ENCODE results near the gene PCBP2.
A peak's percentile ranks its signal among the peaks of the same experiment; 100 is the strongest.
"Not testable (repeated sequence)": the region's sequence is repeated elsewhere in the genome, so short reads cannot be mapped to it uniquely, and the experiment has no call there.

PCBP2 gene

DNA sequence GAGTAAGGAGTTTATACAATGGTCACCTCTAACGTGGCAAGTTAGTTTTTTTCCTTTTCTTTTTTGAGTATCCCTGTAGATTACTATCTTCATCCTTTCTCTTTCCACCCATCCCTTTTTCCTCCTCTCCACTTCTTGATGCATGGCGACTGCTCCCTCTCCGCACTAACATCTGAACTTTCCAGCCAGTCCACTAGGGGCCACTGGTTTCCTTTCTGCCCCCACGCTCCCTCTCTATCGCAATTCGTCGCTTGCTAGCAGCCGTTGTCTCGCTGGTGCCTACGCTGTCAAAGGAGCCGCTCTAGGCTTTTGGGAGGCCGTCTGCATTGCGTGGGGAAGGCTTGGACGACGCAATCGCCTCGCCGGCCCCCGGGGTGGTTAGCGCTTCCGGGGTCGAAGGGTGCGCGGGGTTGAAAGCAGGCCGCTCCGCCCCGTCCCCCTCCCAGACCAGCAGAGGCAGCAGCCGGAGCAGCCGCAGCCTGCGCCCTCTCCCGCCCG is at the start of gene PCBP2:
Gene PCBP2, plus strand, starts transcription at position 442 of the 498 bp plus-strand sequence. CDS start 2,699 bp downstream, outside the sequence.
- peak; percentile 99 for DNase-seq

DNA sequence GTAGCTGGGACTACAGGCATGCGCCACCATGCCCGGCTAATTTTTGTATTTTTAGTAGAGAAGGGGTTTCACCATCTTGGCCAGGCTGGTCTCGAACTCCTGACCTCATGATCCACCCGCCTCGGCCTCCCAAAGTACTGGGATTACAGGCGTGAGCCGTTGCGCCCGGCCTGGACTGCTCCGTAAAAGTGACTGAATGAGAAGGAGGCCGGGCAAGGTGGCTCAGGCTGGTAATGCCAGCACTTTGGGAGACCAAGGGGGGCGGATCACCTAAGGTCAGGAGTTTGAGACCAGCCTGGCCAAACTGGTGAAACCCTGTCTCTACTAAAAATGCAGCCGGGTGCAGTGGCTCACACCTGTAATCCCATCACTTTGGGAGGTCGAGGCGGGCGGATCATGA is 49.6 kb upstream of the PCBP2 start:
- not testable (repeated sequence) for DNase-seq

- DNase-seq = no peak
Observed at GRCh38 chr12:53402871-53403270, 49.0 kb upstream of the PCBP2 start.

- no peak for DNase-seq
Observed at GRCh38 chr12:53410951-53411350, 41.0 kb upstream of the PCBP2 start.

GRCh38 chr12:53413485-53414204 is 38.3 kb upstream of the PCBP2 start:
- no peak for DNase-seq

GRCh38 chr12:53414756-53415417 is 37.0 kb upstream of the PCBP2 start:
- DNase-seq = no peak

DNA sequence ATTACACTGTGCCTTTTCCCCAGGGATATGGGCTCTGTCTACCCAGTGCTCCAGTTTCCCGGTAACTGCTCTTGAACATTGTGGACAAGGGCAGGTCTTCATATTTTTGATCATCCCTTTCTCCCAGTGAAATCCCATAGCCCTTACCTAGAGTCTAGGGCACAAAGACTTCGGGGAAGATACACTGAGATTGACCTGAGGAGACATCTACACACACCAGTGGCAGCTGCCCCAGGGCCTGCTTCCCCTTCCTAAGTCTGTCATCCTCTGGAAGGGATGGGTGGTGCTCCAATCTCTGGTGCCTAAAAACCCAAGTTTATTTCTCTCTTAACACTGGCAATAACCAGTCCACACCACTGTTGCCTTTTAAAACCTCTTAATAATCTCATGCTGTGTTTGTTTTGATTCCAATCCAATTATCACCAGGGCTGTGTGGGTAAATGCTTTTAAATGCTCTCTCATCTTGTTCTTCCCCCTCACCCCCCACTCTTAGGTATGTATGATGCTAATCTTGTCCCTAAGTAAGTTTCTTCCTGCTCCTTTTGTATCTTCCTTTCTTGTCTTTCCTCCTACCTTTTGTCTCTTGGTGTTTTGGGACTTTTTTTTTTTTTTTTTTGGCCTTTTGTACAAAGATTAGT is 36.0 kb upstream of the PCBP2 start:
- DNase-seq = not testable (repeated sequence)

GRCh38 chr12:53417291-53417816 is 34.5 kb upstream of the PCBP2 start:
- peak in 1 of 2 donors; percentile 6 for DNase-seq

DNA sequence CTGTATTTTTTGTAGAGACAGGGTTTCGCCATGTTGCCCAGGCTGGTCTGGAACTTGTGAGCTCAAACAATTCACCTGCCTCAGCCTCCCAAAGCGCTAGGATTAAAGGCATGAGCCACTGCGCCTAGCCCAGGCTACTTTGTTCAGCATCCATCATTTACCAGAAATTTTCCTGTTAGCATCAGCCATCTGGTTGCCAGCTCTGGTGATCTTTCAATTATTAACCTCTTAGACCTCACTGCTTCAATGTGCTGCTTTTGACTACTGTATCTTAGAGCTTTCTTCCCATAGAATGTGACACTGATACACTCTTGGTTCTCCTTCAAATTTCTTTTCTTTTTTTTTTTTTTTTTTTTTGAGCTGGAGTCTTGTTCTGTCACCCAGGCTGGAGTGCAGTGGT is 33.7 kb upstream of the PCBP2 start:
- no peak for DNase-seq

DNA sequence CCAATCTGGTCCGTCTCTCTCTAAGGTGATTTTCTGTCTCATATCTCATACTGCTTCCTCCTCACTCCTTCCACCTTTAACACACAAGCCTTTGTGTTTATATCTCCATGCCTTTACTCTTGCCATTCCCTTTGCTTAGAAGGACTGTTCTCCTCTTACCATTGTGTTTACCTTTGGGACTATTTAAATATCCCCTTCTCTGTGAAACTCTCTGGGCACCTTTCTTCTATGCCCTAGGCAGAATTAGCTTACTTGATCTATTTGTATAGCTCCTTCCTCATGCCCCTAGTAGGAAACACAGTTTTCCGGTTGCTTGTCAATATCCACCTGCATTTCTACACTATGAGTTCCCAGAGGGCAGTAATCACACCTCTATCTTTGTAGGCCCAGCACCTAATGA is 32.1 kb upstream of the PCBP2 start:
- DNase-seq = no peak

DNA sequence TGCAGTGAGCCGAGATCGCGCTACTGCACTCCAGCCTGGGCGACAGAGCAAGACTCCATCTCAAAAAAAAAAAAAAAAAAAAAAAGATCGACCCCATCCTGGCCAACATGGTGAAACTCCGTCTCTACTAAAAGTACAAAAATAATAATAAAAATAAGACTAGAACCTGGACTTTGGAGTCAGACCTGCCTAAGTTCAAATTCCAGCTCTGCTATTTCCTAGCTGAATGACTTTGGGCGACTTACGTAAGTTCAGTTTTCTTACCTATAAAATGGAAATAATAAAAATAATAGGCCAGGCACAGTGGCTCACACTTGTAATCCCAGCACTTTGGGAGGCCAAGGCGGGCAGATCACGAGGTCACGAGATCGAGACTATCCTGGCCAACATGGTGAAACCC is 29.7 kb upstream of the PCBP2 start:
- not testable (repeated sequence) for DNase-seq

DNA sequence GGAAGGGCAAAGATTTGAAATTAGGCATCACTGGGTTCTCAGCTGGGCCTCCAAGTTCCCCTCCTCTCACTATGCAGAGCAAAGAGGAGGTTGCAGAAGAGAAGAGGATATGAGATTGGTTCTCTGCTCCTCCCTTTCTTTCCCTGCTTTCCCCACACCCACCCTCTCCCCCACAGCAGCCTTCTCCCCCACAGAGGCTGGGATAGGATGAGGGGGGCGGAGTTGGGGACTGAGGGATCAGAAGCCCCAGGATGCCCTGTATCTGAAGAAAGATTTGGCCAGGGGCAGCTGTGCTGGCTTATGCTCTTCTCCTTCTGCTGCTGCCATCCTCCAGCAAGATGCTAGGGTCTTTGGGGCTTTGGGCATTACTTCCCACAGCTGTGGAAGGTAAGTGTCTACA is 28.3 kb upstream of the PCBP2 start, which contains the start of gene AMHR2:
Gene AMHR2, plus strand, starts transcription at position 259 of the 400 bp plus-strand sequence. Its CDS starts 80 bp downstream, at position 339.
- DNase-seq = no peak

GRCh38 chr12:53424626-53425514 is 27.0 kb upstream of the PCBP2 start:
- DNase-seq = no peak

DNA sequence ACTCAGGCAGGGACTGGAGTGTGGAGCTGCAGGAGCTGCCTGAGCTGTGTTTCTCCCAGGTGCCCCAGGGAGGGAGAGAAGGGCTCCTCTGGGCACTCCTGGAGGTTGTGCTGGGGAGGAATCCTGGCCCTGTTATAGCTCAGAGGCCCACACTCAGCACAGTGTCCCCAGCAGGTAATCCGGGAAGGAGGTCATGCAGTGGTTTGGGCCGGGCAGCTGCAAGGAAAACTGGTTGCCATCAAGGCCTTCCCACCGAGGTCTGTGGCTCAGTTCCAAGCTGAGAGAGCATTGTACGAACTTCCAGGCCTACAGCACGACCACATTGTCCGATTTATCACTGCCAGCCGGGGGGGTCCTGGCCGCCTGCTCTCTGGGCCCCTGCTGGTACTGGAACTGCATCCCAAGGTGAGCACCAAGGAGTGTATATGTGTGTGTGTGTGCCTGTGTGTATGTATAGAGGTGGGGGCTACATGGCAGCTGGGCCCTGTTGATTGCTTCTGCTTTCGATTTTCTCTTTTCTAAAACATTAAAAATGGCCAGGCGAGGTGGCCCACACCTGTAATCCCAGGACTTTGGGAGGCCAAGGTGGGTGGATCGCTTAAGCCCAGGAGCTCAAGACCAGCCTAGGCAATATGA is 26.3 kb upstream of the PCBP2 start:
- no peak for DNase-seq

DNA sequence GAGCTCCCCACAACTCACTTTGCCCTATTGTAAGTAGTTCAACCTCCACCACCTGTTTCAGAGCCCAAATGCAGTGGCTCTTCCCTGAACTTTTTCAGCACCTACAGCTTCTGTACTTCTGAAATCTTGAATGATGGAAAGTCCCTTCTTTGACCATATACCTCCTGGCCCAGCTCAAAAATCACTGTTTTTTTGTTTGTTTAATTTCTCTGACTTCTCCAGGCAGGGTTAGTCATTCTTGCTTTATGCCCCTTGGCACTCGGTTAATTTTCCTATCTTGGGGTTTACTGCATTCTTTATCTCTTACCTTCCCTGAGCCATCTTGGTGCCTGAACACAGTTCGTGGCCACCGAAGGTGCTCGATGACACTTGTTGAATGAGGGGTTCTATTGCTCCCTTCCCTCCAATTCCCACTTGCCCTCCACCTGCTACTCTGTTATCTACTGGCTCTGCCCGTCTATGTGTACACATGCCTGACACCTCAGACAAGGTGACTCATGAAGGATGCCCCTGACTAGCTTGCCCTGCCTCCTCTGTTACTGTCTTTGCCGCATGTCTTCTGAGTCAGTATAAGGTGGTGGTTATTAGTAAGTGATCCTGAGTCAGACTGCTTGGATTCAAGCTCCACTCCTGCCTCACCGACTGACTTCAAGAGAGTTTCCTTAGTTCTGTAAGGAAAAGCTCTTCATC is 23.9 kb upstream of the PCBP2 start:
- DNase-seq = no peak

DNA sequence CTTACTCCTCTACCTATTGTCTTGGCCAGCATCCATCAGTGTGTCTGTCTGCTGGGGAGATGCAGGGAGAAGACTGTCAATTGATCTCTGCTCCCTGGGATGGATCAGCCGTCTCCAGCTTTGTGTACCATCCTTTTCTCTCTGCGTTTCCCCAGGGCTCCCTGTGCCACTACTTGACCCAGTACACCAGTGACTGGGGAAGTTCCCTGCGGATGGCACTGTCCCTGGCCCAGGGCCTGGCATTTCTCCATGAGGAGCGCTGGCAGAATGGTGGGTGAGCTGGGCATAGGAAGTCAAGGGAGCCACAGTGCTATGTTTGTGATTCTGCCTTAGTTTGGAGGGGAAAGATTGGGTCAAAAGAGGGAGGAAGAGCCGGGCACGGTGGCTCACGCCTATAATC is 23.2 kb upstream of the PCBP2 start:
- DNase-seq = no peak

DNA sequence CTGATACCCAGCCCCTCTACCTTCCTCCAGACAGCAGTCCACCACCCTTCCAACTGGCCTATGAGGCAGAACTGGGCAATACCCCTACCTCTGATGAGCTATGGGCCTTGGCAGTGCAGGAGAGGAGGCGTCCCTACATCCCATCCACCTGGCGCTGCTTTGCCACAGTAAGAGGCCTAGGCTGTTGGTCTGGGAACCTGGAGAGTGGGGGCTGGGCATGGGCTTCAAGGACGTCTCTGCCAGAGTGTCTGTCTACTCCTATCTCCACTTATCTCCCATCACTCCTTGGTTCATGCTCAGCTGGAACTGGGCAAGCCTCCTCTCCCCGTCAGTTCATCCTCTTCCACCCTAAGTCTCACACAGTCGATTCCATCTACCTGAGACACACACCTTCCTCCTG is 21.8 kb upstream of the PCBP2 start:
- no peak for DNase-seq

DNA sequence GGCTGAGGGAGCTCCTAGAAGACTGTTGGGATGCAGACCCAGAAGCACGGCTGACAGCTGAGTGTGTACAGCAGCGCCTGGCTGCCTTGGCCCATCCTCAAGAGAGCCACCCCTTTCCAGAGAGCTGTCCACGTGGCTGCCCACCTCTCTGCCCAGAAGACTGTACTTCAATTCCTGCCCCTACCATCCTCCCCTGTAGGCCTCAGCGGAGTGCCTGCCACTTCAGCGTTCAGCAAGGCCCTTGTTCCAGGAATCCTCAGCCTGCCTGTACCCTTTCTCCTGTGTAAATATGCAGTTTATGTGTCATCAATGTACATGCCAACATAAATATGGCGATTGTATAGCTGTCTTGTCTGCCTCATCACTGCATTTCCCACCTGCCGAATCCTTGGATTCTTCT is 20.7 kb upstream of the PCBP2 start:
- DNase-seq = no peak

GRCh38 chr12:53435326-53435725 is 16.6 kb upstream of the PCBP2 start:
- DNase-seq = not testable (repeated sequence)

DNA sequence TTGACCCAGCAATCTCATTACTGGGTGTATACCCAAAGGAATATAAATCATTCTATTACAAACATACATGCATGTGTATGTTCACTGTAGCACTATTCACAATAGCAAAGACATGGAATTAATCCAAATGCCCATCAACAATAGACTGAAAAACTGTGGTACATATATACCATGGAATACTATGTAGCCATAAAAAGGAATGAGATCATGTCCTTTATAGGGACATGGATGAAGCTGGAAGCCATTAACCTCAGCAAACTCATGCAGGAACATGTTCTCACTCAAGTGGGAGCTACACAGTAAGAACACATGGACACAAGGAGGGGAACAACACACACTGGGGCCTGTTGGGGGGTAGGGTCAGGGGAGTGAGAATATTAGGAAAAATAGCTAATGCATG is 12.3 kb upstream of the PCBP2 start:
- DNase-seq = not testable (repeated sequence)

Data from CD4-positive, alpha-beta T cell treated with Interferon alpha-2 for 1 hour (primary cell).